ENCODE data around the gene UCHL5.
"Not testable (repeated sequence)": the region's sequence is repeated elsewhere in the genome, so short reads cannot be mapped to it uniquely, and the experiment has no call there.

UCHL5 gene

DNA sequence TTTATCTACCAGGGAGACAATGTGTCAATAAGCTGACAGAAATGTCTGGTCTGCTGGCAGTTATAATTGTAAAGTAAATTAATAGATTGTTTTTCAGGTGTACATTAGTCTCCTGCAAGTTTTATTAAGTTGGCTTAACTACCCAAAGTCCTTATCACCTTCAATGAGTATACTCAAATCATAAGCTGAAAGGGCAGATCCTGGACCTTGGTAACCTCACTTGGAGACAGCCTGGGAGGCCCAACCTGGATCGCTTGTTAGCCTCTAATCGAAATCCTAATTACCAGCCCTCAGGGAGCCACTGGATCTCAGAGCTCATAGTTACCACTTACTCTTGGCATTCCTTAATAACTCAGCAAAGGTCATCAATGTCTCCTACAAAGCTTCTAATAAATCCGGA lies 49.7 kb downstream of the UCHL5 start:
- no peak for DNase-seq

DNA sequence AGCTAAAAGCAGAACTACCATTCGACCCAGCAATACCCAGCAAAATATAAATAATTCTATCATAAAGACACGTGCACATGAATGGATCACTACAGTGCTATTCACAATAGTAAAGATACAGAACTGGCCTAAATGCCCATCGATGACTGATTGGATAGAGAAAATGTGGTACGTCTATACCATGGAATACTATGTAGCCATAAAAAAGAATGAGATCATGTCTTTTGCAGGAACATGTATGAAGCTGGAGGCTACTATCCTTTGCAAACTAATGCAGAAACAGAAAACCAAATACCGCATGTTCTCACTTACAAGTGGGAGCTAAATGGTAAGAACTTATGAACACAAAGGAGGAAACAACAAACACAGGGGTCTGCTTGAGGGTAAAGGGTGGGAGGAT lies 53.4 kb downstream of the UCHL5 start:
- DNase-seq = no peak

DNA sequence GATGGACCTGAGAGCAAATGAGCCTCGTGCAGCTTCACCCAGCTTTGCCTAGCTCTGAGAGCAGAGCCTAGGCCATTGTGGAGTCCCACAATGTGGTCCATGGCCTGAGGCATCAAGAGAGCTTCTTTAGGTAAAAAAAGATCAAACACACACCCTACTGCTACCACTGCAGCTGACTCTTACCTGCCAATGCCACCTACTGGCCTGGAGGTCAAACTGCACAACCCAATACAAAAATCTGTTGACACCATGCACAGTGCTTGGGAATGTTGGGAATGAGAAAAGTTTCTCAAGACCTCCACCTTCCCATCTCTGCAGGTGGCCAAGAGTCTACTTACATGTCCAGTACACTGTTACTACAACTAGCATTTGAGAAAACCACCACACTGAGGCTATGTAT lies 60.6 kb downstream of the UCHL5 start:
- peak; percentile 18 to 38 for DNase-seq

GRCh38 chr1:192994141-192994540 lies 65.0 kb downstream of the UCHL5 start:
- no peak for DNase-seq

- no peak for DNase-seq
Observed at GRCh38 chr1:192993426-192994085, 65.6 kb downstream of the UCHL5 start.

- DNase-seq = not testable (repeated sequence)
Observed at GRCh38 chr1:192986748-192987334, 72.3 kb downstream of the UCHL5 start.

- no peak for DNase-seq
Observed at GRCh38 chr1:192986110-192986747, 72.9 kb downstream of the UCHL5 start.

- DNase-seq = peak; percentile 13 to 20
Observed at GRCh38 chr1:192984080-192984479, 75.1 kb downstream of the UCHL5 start.

DNA sequence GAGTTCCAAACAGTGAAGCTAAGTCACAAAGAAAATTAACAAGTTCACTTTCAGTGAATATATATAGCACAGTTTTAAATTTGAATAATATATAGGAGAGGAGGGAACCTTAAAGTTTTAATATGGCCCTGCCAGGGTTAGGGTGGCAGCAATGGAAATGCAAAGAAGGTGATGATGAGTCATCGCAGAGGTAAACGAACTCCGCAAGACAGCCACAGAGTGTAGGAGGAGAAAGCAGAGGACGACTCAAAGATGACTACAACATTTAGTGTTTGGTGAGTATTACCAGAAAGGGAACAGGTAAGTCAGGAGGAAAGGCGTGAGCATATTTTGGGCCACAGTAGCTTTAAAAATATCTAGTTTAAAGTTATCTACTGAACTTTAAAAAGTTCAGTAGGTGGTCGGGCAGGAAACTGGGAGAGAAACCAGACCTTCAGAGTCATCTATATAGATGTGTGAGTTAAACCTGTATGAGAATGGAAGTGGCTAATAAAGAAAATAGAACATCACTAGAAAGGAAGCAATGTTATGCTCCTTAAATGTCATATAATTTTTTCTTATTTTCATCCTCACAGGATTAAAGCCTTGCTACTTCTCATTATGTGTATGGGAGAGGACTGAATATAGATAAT lies 75.7 kb downstream of the UCHL5 start:
- DNase-seq = no peak

- DNase-seq = no peak
Observed at GRCh38 chr1:192980856-192981255, 78.3 kb downstream of the UCHL5 start.

DNA sequence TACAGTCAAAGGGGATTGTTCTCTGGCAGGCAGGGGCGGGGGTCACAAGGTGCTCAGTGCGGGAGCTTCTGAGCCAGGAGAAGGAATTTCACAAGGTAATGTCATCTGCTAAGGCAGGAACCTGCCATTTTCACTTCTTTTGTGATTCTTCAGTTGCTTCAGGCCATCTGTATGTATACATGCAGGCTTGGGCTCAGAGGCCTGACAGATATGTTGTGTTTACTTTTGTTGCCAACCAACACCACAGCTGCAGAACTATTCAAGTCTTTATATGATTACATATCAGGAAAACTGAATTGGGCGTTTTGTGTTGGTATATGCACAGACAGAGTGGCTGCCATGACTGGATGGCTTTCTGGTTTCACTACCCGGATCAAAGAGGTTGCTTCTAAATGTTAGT lies 78.8 kb downstream of the UCHL5 start:
- not testable (repeated sequence) for DNase-seq

GRCh38 chr1:192979542-192979941 lies 79.6 kb downstream of the UCHL5 start:
- no peak for DNase-seq

DNA sequence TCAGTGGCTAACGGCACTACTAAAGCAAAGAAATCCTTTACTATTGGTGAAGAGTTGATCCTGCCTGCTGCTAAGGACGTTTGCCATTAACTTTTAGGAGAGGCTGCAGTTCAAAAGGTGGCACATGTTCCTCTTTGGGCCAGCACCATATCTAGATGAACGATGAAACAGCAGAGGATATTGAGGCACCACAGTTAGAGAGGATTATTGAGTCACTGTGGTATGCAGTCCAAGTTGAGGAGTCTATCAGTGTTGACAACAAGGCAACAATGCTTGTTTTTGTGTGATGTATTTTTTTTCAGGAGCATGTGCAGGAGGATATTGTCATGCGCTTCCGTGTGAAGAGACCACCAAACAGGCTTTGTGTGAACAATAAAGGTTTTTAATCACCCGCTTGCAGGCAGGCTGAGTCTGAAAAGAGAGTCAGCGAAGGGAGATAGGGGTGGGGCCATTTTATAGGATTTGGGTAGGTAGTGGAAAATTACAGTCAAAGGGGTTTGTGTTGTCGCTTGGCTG lies 80.9 kb downstream of the UCHL5 start:
- DNase-seq = no peak

GRCh38 chr1:192977089-192977706 lies 82.0 kb downstream of the UCHL5 start:
- no peak for DNase-seq

DNA sequence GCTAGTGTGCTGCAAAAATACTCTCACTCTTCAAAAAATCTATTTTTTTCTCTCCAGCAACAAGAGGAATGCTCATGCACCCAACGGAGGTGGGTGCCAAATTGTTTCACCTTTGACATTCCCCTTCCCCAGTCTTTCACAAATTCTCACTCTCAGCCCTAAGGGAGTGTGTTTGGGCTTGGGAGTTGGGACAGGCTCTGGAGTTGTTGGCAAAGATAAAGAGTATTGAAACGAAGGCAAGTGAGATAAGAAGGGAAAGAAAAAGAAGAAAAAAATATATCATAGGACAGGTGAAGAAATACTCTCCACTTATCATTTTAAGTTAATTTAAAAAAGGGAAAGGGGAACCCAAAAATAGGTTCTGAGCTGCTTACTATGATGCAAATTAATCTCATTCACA lies 82.6 kb downstream of the UCHL5 start:
- DNase-seq = no peak

GRCh38 chr1:192974701-192975100 lies 84.5 kb downstream of the UCHL5 start:
- no peak for DNase-seq

- no peak for DNase-seq
Observed at GRCh38 chr1:192973988-192974387, 85.2 kb downstream of the UCHL5 start.

GRCh38 chr1:192973202-192973601 lies 86.0 kb downstream of the UCHL5 start:
- DNase-seq = no peak

DNA sequence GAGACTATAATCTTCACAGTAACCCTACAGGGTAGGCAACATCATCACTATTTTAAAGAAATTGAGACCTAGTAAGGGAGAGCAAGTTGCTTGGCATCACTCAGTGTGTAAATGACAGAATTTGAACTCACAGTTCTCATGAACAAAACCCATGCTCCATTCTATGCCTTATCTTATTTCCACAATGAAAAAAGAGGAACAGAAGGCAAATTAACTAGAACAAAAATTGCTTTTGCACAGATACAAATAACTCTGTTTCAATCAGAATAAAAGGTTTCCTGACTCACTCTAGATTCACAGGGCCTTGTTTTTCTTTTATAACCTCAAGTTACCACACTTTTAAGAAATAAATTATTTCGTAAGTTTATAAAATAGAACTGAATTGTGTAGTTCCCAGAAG lies 90.1 kb downstream of the UCHL5 start:
- DNase-seq = no peak

DNA sequence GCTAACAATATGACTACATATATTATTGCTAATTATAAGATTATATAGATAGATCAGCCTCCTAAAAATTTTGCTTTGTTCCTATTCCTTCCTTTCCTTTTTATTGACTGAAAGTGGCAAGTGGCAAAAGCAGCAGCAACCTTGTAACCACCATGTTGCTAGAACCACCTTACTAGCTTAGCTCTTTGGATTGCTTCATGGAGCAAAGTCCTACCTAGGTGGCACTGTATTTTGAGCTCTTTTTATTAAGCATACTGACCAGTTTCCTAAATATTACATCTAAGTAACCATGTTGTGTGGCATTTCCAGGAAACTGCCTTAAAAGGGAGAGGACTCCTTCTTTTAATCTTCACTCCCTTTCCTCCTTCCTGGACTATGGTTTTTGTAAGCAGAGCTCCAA lies 90.8 kb downstream of the UCHL5 start:
- DNase-seq = no peak

GRCh38 chr1:192967901-192968300 lies 91.3 kb downstream of the UCHL5 start:
- no peak for DNase-seq

DNA sequence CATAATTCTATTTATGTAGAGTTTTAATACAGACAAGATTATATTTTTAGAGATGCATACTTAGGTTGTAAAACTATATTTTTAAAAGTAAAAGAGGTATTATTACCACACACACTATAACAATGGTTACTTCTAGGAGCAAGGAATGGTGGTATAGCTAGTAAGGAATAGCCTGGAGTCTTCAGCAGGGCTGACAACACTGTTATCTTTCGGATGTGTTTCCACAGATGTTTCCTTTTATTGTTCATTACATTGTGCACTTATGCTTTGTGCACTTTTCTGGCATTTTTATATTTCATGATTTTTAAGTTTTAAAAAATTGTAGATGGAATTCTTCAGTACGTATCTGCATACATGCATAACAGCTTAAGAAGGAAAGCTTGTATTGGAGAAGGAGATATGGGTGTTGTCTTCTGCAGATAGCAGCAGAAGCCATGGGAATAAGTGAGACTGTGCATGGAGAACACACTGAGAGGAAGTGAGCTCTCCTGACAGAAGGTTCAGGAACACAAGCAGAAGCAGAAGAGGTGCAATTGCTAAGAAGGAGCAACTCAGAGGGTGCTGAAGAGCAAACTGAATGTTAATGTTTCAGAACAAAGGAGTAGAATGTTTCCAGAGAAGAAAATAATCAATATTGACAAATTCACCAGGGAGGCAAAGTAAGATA lies 91.8 kb downstream of the UCHL5 start:
- no peak for DNase-seq

- no peak for DNase-seq
Observed at GRCh38 chr1:192966073-192966472, 93.1 kb downstream of the UCHL5 start.
